COLO829 (cell line): ENCODE data around the gene AMZ2.
"Not testable (repeated sequence)": the region's sequence is repeated elsewhere in the genome, so short reads cannot be mapped to it uniquely, and the experiment has no call there.

Experiments
- DNase-seq: peaks from one replicate; pipeline ENCODE4 v3.0.0; 2012; ENCODE audit warnings: low spot score

AMZ2 gene

GRCh38 chr17:68247445-68248198, at the start of gene AMZ2:
Gene AMZ2 (plus strand): TSS chr17:68248043. CDS start chr17:68250188, 2,145 bp downstream.
- peak; percentile 89 for DNase-seq

GRCh38 chr17:68198931-68199836, 48.7 kb upstream of the AMZ2 start:
- no peak for DNase-seq

- no peak for DNase-seq
Observed at GRCh38 chr17:68199837-68200688, 47.8 kb upstream of the AMZ2 start.

- DNase-seq, result peak; percentile 40
Observed at GRCh38 chr17:68200689-68201417, 47.0 kb upstream of the AMZ2 start.

- DNase-seq, result not testable (repeated sequence)
Observed at GRCh38 chr17:68201418-68201771, 46.4 kb upstream of the AMZ2 start.

- DNase-seq, result not testable (repeated sequence)
Observed at GRCh38 chr17:68202321-68202720, 45.5 kb upstream of the AMZ2 start.

- no peak for DNase-seq
Observed at GRCh38 chr17:68204736-68205135, 43.1 kb upstream of the AMZ2 start.

- DNase-seq, result peak; percentile 62
Observed at GRCh38 chr17:68205251-68205807, 42.5 kb upstream of the AMZ2 start.

GRCh38 chr17:68205808-68206720, 41.8 kb upstream of the AMZ2 start:
- no peak for DNase-seq

GRCh38 chr17:68207651-68208253, 40.1 kb upstream of the AMZ2 start:
- no peak for DNase-seq

GRCh38 chr17:68208651-68209050, 39.2 kb upstream of the AMZ2 start:
- DNase-seq, result not testable (repeated sequence)

- DNase-seq, result not testable (repeated sequence)
Observed at GRCh38 chr17:68209191-68209900, 38.5 kb upstream of the AMZ2 start.

- DNase-seq, result no peak
Observed at GRCh38 chr17:68210570-68211315, 37.1 kb upstream of the AMZ2 start.

GRCh38 chr17:68213428-68214411, 34.1 kb upstream of the AMZ2 start:
- DNase-seq, result not testable (repeated sequence)

- DNase-seq, result not testable (repeated sequence)
Observed at GRCh38 chr17:68215453-68215852, 32.4 kb upstream of the AMZ2 start.

GRCh38 chr17:68219429-68219828, 28.4 kb upstream of the AMZ2 start:
- DNase-seq, result not testable (repeated sequence)

- not testable (repeated sequence) for DNase-seq
Observed at GRCh38 chr17:68220186-68220585, 27.7 kb upstream of the AMZ2 start.
